ENCODE data around the gene KCNMA1.

KCNMA1 gene

GRCh38 chr10:77004917-77005564, 632.6 kb downstream of the KCNMA1 start:
- peak; percentile 54 to 69 (median 59) for DNase-seq

- DNase-seq, result no peak
Observed at GRCh38 chr10:77002872-77003271, 634.7 kb downstream of the KCNMA1 start.

GRCh38 chr10:77001206-77001605, 636.4 kb downstream of the KCNMA1 start:
- DNase-seq, result no peak

- DNase-seq, result no peak
Observed at GRCh38 chr10:76998451-76998850, 639.2 kb downstream of the KCNMA1 start.

- DNase-seq, result no peak
Observed at GRCh38 chr10:76997631-76998030, 640.0 kb downstream of the KCNMA1 start.

GRCh38 chr10:76995023-76995422, 642.6 kb downstream of the KCNMA1 start:
- no peak for DNase-seq

GRCh38 chr10:76993213-76993612, 644.4 kb downstream of the KCNMA1 start:
- DNase-seq, result no peak

GRCh38 chr10:76992467-76992866, 645.1 kb downstream of the KCNMA1 start:
- DNase-seq, result no peak

GRCh38 chr10:76991621-76992020, 646.0 kb downstream of the KCNMA1 start:
- DNase-seq, result no peak

GRCh38 chr10:76990561-76990960, 647.0 kb downstream of the KCNMA1 start:
- no peak for DNase-seq

- DNase-seq, result peak; percentile 70 to 86 (median 76)
Observed at GRCh38 chr10:76984559-76985443, 652.8 kb downstream of the KCNMA1 start.

- DNase-seq, result no peak
Observed at GRCh38 chr10:76983624-76984023, 654.0 kb downstream of the KCNMA1 start.

- no peak for DNase-seq
Observed at GRCh38 chr10:76982671-76983070, 654.9 kb downstream of the KCNMA1 start.

GRCh38 chr10:76981251-76981650, 656.4 kb downstream of the KCNMA1 start:
- DNase-seq, result no peak

- DNase-seq, result no peak
Observed at GRCh38 chr10:76977901-76978300, 659.7 kb downstream of the KCNMA1 start.

GRCh38 chr10:76977046-76977445, 660.6 kb downstream of the KCNMA1 start:
- no peak for DNase-seq

GRCh38 chr10:76976142-76976541, 661.5 kb downstream of the KCNMA1 start:
- DNase-seq, result no peak

- no peak for DNase-seq
Observed at GRCh38 chr10:76975126-76975525, 662.5 kb downstream of the KCNMA1 start.

GRCh38 chr10:76974017-76974691, 663.5 kb downstream of the KCNMA1 start:
- no peak for DNase-seq

- DNase-seq, result no peak
Observed at GRCh38 chr10:76973091-76974016, 664.3 kb downstream of the KCNMA1 start.

GRCh38 chr10:76972541-76972940, 665.1 kb downstream of the KCNMA1 start:
- no peak for DNase-seq

GRCh38 chr10:76971547-76972170, 665.9 kb downstream of the KCNMA1 start:
- no peak for DNase-seq

All from suppressor macrophage (primary cell).